ENCODE results near the gene PTCHD1. TPM values are rescaled to one million over a fixed set of nuclear protein-coding genes. Genes with fewer than 3 reads are reported as not detected.

The PTCHD1 gene
- polyA plus RNA-seq, 1 of the 3 experiments (the other 2 are of a cell fraction): not detected

DNA sequence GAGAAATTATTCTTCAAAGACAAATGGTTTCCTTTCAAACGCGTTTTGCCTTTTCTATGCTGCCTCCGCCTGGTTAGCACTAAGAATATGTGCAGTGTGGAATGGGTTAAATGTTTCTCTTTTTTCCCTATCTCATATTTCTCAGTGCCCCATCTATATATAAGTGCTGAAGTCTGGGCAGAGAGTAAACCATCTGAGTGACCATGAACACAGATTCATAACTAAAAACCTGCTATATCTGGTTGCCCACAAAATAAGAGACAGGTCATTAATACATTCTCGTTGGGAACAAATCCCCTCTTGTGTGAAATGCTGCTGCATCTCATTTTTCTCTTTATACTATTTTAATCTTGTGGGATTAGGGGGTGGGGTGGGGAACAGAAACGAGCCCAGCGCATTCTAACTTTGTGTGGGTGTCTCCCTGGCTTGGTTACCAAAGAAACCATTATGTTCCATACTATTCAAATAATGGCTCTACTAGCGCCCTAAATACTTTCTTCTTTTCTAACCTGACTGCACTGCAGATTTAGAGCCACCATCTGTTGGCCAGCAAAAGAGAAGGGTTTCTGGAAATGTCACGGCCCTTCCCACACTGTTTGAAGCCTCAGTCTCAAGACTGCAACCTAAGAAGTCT, 42.2 kb upstream of the PTCHD1 start:
- no peak overlapping the region for H2AFZ ChIP-seq (ENCODE audit: low read depth)

DNA sequence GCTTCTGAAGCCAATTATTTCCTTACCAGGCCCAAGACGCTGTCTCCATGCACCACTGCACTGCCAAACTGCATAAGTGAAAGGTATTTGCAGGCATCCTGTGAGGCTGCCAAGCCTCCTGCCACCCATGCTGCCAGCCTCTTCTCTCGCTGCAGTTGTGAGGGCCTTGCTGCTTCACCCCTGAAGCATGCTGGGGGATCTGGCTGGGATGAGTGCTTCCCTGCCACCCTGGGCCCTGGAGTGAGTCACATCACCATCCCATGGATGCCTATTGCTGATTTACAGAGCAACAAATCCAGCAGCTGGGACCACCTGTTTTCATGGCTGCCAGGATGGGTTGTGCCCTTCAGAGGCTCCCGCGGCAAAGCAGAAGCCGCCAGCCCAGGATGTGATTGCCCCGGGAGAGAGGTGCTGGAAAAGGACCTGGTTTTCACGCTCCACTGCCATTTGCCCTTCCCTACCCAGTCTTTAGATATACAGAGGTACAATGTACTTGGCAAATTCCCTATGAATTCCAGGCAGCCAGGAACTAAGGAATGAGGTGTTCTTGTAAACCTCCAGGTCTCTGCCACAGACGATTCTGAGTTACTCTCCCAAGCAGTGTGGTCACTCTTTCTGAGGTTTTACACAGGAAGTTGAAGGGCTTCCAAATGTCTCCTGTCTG, 41.5 kb upstream of the PTCHD1 start:
- H3K79me2 ChIP-seq (ENCODE audit: insufficient read depth): no peaks in the 10 kb centered on the region
- no peak overlapping the region for H3K27ac ChIP-seq (ENCODE audit: low read depth in 2 of 2, low read length in 1 of 2)
- H3K4me1 ChIP-seq (ENCODE audit: control insufficient read depth in 1 of 2, insufficient read depth in 2 of 2, low read depth in 1 of 2, low read length in 1 of 2): peaks cover 0 to 7% of the 10 kb centered on the region in 2 experiments; a peak in 1 of 4 replicates
- no peak overlapping the region for H3K9ac ChIP-seq
- no peaks in the 10 kb centered on the region; the same call in 1 of the 2 replicates for H3K27me3 ChIP-seq (ENCODE audit: insufficient read depth)
- H3K4me3 ChIP-seq (ENCODE audit: low read depth in 2 of 2, low read length in 1 of 2): no peak overlapping the region
- no peak for DNase-seq
- H4K20me1 ChIP-seq (ENCODE audit: insufficient read depth): no peaks in the 10 kb centered on the region
- no peak overlapping the region for H3K4me2 ChIP-seq
- no peaks in the 10 kb centered on the region for H3K9me2 ChIP-seq
- ChIA-PET POLR2A (no interaction called here), CTCF (no interaction called here)
- no peaks in the 10 kb centered on the region for H3F3A ChIP-seq (replicated peaks; ENCODE audit: insufficient read depth)
- no peak overlapping the region for H2AFZ ChIP-seq (ENCODE audit: low read depth)
- no peaks in the 10 kb centered on the region for H3K9me3 ChIP-seq
- TF ChIP-seq GATA2 (CRISPR knock-in tag; IDR thresholded peaks at IDR 0.05) (no peak), FOSL2 (IDR thresholded peaks at IDR 0.05; ENCODE audit: borderline replicate concordance, low read depth) (no peak), FOXM1 (IDR thresholded peaks at IDR 0.05; ENCODE audit: low read depth) (no peak), EP300 (IDR thresholded peaks at IDR 0.05; ENCODE audit: borderline replicate concordance in 1 of 2, low read depth in 1 of 2, low read length in 1 of 2) (no peak), EZH2phosphoT487 (IDR thresholded peaks at IDR 0.05; ENCODE audit: borderline replicate concordance, low read depth) (no peak), TAF1 (IDR thresholded peaks at IDR 0.05; ENCODE audit: borderline replicate concordance, low read depth, low read length) (no peak), RAD21 (IDR thresholded peaks at IDR 0.05; ENCODE audit: low read length) (no peak), GABPA (IDR thresholded peaks at IDR 0.05; ENCODE audit: low read depth) (no peak), SIN3A (IDR thresholded peaks at IDR 0.05; ENCODE audit: borderline replicate concordance, low read depth, low read length) (no peak)
- WGBS (ENCODE audit: low lambda C conversion rate): 29% methylated on average over 6 of the region's 8 CpGs
- no peaks in the 10 kb centered on the region for H3K36me3 ChIP-seq (replicated peaks in 1 of 2; ENCODE audit: control insufficient read depth in 1 of 2, insufficient read depth in 2 of 2, low read length in 1 of 2)

More for the DNA sequence above, 42.2 kb upstream of the PTCHD1 start:
- H3K9ac ChIP-seq: no peak overlapping the region
- H3K4me1 ChIP-seq (ENCODE audit: control insufficient read depth in 1 of 2, insufficient read depth in 2 of 2, low read depth in 1 of 2, low read length in 1 of 2): peaks cover 0 to 2% of the 10 kb centered on the region in 2 experiments; a peak in 1 of 4 replicates
- H3K36me3 ChIP-seq (replicated peaks in 1 of 2; ENCODE audit: control insufficient read depth in 1 of 2, insufficient read depth in 2 of 2, low read length in 1 of 2): no peaks in the 10 kb centered on the region
- no peak overlapping the region for H3K27ac ChIP-seq (ENCODE audit: low read depth in 2 of 2, low read length in 1 of 2)
- ChIA-PET POLR2A (no interaction called here), CTCF (no interaction called here)
- TF ChIP-seq, protein P1, sequence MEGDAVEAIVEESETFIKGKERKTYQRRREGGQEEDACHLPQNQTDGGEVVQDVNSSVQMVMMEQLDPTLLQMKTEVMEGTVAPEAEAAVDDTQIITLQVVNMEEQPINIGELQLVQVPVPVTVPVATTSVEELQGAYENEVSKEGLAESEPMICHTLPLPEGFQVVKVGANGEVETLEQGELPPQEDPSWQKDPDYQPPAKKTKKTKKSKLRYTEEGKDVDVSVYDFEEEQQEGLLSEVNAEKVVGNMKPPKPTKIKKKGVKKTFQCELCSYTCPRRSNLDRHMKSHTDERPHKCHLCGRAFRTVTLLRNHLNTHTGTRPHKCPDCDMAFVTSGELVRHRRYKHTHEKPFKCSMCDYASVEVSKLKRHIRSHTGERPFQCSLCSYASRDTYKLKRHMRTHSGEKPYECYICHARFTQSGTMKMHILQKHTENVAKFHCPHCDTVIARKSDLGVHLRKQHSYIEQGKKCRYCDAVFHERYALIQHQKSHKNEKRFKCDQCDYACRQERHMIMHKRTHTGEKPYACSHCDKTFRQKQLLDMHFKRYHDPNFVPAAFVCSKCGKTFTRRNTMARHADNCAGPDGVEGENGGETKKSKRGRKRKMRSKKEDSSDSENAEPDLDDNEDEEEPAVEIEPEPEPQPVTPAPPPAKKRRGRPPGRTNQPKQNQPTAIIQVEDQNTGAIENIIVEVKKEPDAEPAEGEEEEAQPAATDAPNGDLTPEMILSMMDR (IDR thresholded peaks at IDR 0.05): no peak
- no peak for TF ChIP-seq TEAD4 (IDR thresholded peaks at IDR 0.05; ENCODE audit: borderline replicate concordance, insufficient read depth)
- TF ChIP-seq, protein P2, sequence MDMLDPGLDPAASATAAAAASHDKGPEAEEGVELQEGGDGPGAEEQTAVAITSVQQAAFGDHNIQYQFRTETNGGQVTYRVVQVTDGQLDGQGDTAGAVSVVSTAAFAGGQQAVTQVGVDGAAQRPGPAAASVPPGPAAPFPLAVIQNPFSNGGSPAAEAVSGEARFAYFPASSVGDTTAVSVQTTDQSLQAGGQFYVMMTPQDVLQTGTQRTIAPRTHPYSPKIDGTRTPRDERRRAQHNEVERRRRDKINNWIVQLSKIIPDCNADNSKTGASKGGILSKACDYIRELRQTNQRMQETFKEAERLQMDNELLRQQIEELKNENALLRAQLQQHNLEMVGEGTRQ (IDR thresholded peaks at IDR 0.05; ENCODE audit: borderline replicate concordance, low read depth, low read length): no peak
- no peak for TF ChIP-seq RFX5 (IDR thresholded peaks at IDR 0.05; ENCODE audit: low read length)
- H4K20me1 ChIP-seq (ENCODE audit: insufficient read depth): no peaks in the 10 kb centered on the region
- no peaks in the 10 kb centered on the region for H3F3A ChIP-seq (replicated peaks; ENCODE audit: insufficient read depth)
- H3K9me3 ChIP-seq: no peaks in the 10 kb centered on the region
- H3K27me3 ChIP-seq (ENCODE audit: insufficient read depth): no peaks in the 10 kb centered on the region; the same call in 1 of the 2 replicates
- no peak for DNase-seq
- no peak overlapping the region for H3K4me2 ChIP-seq
- H3K79me2 ChIP-seq (ENCODE audit: insufficient read depth): no peaks in the 10 kb centered on the region
- WGBS (ENCODE audit: low lambda C conversion rate): 22% methylated on average over 8 of the region's 8 CpGs
- H3K9me2 ChIP-seq: no peaks in the 10 kb centered on the region
- H3K4me3 ChIP-seq (ENCODE audit: low read depth in 2 of 2, low read length in 1 of 2): no peak overlapping the region

All from SK-N-SH (cell line).